KOPT-K1 (cell line): Measurements from ENCODE around the gene CACNA1G.

Experiments
- H3K27ac ChIP-seq: fragments of 200-600 bp; sonication (generic); 2 replicates; pipeline ENCODE4 v1.5.1; 2016; ENCODE audit warnings: antibody characterized with exemption, mild to moderate bottlenecking, low read depth, low read length; ENCODE audit not compliant: poor library complexity, severe bottlenecking
- H3K36me3 ChIP-seq: fragments of 200-600 bp; sonication (generic); 2 replicates; pipeline ENCODE4 v1.5.1; 2017; ENCODE audit warnings: antibody characterized with exemption, mild to moderate bottlenecking, low read length, moderate library complexity; ENCODE audit not compliant: insufficient read depth
- H3K9me3 ChIP-seq: fragments of 200-600 bp; sonication (generic); 2 replicates; pipeline ENCODE4 v1.5.1; 2017; ENCODE audit warnings: antibody characterized with exemption, low read length, mild to moderate bottlenecking; ENCODE audit not compliant: insufficient read depth, poor library complexity, severe bottlenecking

The CACNA1G gene

DNA sequence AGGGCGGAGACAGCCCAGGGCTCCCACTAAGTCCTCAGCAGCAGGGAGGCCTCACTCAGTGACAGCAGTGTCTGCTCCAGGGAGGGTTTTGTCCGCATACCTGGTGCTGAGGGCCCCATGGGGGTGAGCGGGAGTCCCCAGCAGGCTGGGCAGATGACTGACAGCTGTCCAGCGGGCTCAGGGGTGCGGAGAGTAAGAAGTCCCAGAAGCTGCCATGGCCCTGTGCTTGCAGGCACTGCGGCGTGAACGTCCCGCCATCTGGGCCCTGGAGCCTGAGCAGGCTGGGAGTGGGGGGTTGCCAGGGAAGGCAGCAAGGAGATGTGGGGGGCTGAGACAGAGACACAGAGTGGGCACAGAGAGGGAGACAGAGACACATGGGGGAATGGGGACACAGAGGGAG is 20.1 kb downstream of the CACNA1G start:
- no peaks in the 10 kb centered on the region for H3K36me3 ChIP-seq

DNA sequence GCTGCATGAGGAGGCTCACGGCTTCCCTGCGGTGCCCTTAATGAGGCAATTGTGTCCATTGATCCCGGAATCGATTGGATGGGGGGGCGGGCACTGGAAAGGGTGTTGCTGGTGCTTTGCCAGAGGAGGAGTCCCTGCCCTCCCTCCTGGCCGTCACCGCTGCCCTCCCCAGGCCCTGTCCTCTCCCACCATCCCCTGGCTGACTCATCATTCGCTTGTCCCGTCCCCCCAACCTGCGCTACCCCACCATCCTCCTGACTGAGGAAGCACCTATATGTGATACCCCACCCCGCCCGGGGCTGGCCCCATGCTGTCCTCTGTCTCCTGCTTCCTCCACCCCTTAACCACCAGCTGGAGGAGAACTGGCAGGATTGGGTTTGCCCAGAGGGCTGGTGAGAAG is 20.8 kb downstream of the CACNA1G start:
- Histone ChIP-seq H3K9me3 (no peaks in the 10 kb centered on the region), H3K36me3 (no peaks in the 10 kb centered on the region), H3K27ac (no peak overlapping the region)

More for the DNA sequence above, 20.1 kb downstream of the CACNA1G start:
- Histone ChIP-seq H3K27ac (no peak overlapping the region), H3K9me3 (no peaks in the 10 kb centered on the region)

DNA sequence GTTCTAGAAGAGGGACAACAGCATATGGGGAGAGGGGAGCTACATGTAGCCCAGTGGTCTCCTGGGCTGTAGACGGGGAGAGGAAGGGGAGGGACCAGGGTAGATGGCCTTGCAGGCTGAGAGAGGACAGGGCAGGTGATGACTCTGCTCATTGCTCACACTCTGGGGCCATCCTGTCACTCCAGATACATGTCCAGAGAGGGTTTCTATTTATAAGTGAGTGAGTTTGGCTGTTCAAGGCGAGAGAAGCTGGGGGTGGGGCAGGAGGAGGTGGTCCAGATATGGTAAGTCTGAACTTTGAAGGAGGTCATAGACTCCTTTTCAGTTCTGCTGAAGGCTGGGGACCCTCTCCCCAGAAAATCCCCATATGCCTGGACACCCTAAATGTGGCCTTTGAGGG is 22.2 kb downstream of the CACNA1G start:
- Histone ChIP-seq H3K27ac (no peak overlapping the region), H3K36me3 (no peaks in the 10 kb centered on the region), H3K9me3 (no peaks in the 10 kb centered on the region)

DNA sequence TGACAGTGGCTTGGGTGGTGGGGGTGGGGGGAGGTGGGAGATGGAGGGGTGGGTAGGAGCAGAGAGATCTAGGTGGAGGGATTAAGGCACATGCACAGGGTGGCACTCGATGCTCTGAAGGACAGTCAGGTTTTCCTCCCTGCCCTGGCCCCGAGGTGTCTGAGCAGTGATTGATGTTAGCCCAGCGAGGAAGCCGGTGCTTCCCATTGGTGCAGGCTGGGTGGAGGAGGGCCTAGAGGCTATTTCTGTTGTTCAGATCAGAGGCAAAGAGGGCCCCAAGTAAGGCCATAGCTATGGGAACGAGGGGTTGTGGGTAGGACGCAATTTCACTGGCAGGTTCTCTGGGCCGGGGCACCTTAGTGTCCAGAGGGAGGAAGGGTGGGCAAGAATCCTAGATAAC is 23.1 kb downstream of the CACNA1G start:
- Histone ChIP-seq H3K27ac (no peak overlapping the region), H3K36me3 (no peaks in the 10 kb centered on the region)

DNA sequence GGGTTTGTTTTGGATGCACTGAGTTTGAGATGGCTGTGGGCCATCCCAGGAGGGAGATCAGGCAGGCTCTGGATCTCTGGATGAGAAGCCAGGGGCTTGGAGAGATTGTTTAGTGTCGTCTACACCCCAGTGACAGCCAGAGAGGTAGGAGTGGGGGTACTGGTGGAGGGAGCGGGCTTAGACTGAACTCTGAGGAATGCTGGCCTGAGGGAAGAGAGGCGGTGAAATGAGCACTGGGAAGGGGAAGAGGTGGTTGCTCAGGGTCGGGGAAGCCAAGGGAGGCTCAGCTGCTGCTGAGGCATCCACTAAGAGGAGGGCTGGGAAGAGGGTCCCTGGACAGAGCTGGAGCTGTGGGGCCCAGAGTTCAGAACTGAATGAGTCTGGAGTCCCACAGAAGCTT is 23.6 kb downstream of the CACNA1G start:
- Histone ChIP-seq H3K27ac (no peak overlapping the region), H3K36me3 (no peaks in the 10 kb centered on the region)

More for the DNA sequence above, 23.1 kb downstream of the CACNA1G start:
- H3K9me3 ChIP-seq, result no peaks in the 10 kb centered on the region

DNA sequence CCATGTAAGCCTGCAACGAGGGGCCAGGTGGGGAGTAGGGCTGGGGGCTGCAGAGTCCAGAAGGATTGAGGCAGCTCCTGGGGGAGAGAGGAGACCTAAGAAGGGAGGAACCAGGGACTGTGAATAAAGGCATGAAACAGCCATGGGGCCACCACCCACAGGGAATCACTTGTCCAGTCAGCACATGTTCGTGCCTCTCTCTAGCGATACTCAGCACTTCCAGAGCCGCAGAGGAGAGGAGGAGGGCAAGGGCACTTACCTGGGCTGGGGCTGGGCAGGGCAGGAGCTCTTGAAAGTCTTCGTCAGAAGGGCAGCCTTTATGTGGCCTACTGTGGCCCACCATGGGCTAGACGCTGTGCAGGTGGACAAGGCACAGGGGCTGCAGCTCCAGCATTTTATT is 24.2 kb downstream of the CACNA1G start:
- Histone ChIP-seq H3K9me3 (no peaks in the 10 kb centered on the region), H3K36me3 (no peaks in the 10 kb centered on the region), H3K27ac (no peak overlapping the region)

More for the DNA sequence above, 23.6 kb downstream of the CACNA1G start:
- no peaks in the 10 kb centered on the region for H3K9me3 ChIP-seq

DNA sequence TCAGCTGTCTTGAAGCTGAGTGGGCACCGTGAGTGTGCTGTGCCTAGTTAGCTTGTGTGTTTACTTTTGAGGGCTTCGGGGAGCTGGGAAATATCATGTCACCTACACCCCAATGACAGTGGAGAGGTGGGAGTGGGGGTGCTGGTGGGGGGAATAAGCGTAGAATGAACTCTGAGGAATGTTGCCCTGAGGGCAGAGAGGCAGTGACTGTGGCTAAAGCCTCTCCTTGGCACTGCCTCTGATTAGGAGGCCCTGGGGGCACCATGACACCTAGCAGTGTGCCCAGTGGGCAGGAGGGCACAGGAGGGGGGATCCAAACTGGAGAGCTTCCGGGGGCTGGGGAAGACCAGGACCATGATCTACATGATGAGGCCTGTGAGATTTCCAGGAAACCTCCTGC is 24.8 kb downstream of the CACNA1G start:
- no peaks in the 10 kb centered on the region for H3K36me3 ChIP-seq
- no peak overlapping the region for H3K27ac ChIP-seq
- H3K9me3 ChIP-seq, result no peaks in the 10 kb centered on the region

DNA sequence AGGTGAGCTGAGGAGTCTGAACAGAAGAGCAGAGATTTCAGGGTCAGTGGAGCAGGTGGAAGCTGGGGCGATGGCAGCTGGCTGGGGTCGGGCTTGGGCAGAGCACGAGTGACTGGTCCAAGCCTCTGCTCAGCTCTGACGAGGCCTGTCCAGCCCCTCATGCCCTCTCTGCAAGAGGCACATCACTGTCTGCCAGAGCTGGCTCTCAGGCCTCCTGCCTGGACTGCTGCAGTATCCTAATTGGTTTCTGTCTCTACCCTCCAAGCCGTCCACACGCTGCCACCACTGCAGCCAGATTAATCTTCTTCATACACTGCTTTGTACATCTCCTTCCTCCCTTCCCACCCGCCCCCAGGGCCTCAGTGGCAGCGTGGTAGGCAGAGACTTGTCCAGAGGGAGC is 25.4 kb downstream of the CACNA1G start:
- no peaks in the 10 kb centered on the region for H3K36me3 ChIP-seq
- H3K9me3 ChIP-seq, result no peaks in the 10 kb centered on the region

DNA sequence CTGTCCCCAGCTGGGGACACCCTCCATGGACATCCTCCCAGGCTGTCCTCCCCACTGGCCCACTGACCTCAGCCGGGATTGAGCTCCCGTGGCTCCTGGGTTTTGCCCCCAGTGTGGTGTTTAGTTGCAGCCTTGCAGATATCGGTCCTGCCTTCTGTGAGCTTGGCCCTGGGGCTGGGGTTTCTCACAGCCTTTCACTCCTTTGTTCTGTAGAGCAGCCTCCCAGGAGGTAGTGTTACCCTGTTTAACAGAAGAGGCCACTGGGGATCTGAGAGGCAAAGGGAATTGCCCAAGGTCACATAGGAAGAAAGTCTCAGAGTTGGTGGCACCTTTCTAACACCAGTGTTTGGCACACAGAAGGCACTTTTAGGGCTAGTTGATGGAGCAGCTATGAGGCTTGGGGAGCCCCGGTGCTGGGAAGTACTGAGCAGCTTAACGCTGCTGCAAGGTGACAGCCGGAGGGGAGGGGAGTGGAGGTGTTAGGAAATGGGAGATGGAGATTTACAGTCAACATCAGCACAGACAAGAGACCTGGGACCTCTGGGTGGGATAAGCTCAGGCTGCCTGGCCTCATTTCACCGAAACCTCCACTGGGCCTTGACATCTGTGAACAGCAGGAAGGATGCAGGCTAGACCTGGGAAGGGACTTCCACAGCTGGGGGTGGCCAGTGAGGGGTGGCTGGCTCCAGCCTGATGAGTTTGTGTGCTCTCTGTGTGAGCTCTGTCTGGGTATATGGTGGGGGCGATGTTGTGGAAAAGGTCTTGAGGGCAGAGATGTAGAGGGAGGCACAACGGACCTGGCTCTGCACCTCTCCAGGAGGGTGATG is 26.1 kb downstream of the CACNA1G start:
- Histone ChIP-seq H3K27ac (no peak overlapping the region), H3K36me3 (no peaks in the 10 kb centered on the region), H3K9me3 (no peaks in the 10 kb centered on the region)

More for the DNA sequence above, 25.4 kb downstream of the CACNA1G start:
- H3K27ac ChIP-seq, result no peak overlapping the region

DNA sequence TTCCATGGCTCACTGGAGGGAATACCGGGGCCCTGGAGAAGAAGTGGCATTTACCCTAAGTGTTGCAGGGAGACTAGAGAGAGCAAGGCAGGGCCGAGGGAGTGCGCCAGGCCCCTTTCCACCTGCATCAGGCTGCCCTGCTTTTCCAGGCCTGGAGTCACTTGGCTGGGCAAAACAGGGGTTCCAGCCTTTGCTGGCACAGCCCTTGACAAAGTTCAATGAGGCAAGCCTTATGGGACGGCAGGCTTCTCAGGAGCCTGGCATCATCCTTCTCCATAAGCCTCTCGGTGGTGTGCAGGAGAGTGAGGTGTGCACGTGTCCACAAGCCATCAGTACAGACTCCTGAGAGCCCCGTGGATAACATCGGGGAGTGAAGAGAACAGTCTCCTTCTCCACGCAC is 27.1 kb downstream of the CACNA1G start:
- Histone ChIP-seq H3K9me3 (no peaks in the 10 kb centered on the region), H3K27ac (no peak overlapping the region), H3K36me3 (no peaks in the 10 kb centered on the region)

DNA sequence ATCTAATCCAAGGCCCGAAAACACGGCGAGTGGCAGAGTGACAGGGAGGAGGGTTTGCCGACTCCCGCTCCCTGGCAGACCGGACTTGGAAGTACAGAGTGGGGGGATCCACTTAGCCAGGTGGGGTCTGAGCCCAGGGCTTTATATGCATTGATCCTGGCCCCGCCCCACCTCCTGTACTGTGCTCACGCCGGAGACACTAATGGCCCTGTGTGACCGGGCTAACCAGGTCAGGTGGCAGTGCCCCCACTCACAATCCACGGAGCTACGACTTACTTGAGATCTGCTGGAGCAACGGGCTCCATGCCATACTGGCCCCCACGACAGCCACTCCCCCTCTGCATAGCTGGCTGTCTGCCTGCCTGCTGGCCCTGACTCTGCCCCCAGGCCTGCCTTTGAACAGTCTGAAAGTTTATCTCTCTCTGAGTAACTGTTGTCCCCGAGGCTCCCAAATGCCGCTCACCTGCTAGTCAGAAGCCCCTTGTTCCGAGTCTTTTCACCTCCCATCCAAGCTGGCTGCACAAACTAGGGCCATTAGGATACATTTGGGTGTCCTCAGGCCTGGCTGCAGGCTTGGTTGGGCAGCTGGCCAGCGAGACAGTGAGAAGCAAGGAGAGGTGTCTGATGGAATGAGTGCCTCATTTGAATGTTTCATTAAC is 28.0 kb downstream of the CACNA1G start:
- Histone ChIP-seq H3K27ac (no peak overlapping the region), H3K36me3 (no peaks in the 10 kb centered on the region), H3K9me3 (no peaks in the 10 kb centered on the region)

DNA sequence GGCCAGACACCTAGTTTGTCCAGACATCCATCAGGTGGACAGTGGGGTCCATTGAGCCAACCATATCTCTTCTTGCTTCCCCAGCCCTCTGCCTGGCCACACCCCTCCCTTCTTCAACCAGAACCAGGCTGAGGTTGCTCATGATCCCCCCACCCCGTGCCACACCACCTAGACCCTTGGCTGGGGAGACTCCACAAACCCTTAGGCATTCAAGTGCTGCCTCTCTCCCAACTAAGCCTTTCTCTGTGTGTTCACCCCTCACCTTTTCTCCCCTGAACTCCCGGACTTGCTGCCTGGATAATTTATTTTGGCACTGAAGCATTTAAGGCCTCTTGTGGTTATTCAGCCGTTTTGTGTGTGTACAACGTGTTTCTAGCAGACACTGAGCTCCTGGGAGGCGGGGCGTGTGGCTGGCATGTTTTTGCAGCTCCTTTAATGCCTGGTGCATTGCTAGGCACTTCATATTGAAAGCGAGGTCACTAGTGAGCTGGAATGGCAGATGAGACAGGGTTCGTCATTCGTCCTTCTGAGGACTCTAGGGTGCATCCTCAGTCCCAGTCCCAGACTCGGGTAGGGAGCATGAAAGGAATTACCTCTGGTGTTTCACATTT is 28.7 kb downstream of the CACNA1G start:
- Histone ChIP-seq H3K9me3 (no peaks in the 10 kb centered on the region), H3K36me3 (no peaks in the 10 kb centered on the region), H3K27ac (no peak overlapping the region)

DNA sequence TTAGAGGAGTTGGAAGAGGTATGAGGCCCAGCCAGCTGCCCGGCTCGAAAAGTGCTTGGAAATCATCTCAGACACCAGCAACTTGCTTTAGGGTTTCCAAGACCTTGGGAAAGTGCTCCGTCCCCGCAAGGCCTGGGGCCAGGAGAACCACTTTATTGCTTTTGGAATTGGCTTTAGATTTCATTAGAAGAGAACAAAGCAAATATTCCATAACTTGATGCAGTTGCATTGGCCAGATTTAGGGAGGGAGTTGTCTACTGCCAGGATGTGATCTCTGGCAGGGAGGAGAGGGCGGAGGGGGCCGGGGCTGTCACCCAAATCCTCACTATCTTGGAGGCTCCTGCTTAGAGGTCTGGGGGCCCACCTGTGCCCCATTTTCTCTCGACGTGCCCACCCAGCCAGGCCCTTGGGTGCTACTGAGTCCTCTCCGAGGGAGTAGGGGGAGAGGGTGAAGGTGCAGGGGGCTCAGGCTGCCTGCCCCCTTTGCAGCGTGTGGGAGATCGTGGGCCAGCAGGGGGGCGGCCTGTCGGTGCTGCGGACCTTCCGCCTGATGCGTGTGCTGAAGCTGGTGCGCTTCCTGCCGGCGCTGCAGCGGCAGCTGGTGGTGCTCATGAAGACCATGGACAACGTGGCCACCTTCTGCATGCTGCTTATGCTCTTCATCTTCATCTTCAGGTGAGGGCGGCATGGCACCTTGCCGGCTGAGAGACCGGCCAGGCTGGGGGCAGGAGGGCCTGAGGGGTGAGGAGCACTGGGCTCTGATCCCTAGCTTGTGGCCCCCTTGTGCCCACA is 30.6 kb downstream of the CACNA1G start:
- no peaks in the 10 kb centered on the region for H3K36me3 ChIP-seq
- no peaks in the 10 kb centered on the region for H3K9me3 ChIP-seq
- H3K27ac ChIP-seq, result no peak overlapping the region

DNA sequence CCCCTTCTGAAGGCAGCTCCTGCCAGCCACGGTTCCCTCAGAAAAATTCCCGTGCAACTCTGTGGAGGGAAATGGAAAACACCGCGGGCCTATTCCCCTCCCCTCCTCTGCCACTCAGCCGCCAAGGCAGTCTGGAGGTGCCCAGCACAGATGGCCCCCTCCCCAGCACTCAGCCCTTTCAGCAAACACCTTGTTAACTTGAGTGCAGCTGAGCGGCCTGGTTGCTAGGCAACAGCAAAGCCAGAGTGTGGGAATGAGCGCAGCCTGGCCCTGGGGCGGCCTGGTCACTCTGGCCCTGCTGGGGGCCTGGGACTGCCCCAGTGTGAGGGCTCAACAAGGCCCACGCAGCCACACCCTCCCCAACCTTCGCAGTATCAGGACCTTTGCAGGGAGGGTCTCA is 32.8 kb downstream of the CACNA1G start:
- no peaks in the 10 kb centered on the region for H3K36me3 ChIP-seq
- no peak overlapping the region for H3K27ac ChIP-seq
- no peaks in the 10 kb centered on the region for H3K9me3 ChIP-seq
